NCI-H226 (cell line): ENCODE measurements around the gene STAT2.
A peak's percentile ranks its signal among the peaks of the same experiment; 100 is the strongest.
"Not testable (repeated sequence)": the region's sequence is repeated elsewhere in the genome, so short reads cannot be mapped to it uniquely, and the experiment has no call there.

Source experiments
- DNase-seq: peaks from one replicate; pipeline ENCODE4 v3.0.0-alpha.2; 2015

The STAT2 gene

DNA sequence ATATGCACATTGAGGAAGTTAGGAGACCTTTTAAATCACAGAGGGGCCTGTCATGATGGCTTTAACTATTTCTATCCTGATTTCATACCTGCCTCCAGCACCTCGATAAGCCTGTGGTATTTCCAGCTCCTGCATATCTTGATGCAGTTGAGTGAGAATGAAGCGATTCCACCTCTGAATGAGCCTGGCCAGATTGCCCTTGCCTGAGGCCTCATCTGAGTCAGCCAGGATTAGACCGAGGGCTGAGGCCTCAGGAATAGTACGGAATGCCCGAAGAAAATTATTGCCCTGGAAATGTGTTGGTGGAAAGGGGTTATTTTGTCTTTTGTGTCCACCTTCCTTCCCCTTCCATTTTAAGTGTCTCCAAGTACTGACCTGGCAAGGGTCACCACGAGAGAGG lies 35.7 kb downstream of the STAT2 start:
- peak; percentile 0 for DNase-seq

DNA sequence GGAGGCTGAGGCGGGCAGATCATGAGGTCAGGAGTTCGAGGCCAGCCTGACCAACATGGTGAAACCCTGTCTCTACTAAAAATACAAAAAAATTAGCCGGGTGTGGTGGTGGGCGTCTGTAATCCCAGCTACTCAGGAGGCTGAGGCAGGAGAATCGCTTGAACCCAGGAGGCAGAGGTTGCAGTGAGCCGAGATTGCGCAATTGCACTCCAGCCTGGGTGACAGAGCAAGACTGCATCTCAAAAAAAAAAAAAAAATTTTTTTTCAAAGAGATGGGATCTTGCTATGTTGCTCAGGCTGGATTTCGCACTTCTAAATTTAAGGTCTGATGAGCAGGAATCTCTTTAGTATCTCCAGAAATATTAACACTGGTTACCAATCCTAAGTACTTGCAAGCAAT lies 38.3 kb downstream of the STAT2 start:
- not testable (repeated sequence) for DNase-seq

GRCh38 chr12:56321027-56321426 lies 38.9 kb downstream of the STAT2 start:
- DNase-seq, result peak; percentile 0

GRCh38 chr12:56317675-56318074 lies 42.2 kb downstream of the STAT2 start:
- no peak for DNase-seq

- DNase-seq, result peak; percentile 100
These were observed 44.1 kb downstream of the STAT2 start, which contains the start of gene CNPY2 for GRCh38 chr12:56315622-56316473. Gene CNPY2 (minus strand): TSS chr12:56315988. CDS start chr12:56315217, 771 bp downstream.

DNA sequence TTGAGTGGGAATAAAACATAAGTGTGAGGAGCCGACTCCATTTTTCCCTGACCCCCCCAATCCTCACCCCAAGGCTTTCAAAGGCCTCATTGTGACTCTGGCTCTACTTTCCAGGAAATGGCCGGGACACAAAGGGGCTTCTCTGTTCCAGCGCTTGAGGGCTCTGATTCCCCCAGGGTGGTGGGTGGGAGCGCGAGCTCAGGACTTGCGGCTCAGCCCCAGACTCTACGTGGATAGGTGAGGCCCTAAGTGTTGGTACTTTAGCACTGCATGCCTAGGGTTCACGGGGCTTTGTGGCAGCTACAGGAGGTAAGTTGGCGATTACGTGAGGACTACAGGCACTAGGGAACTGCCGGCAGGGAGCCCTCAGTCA lies 44.7 kb downstream of the STAT2 start:
- DNase-seq, result peak; percentile 1

DNA sequence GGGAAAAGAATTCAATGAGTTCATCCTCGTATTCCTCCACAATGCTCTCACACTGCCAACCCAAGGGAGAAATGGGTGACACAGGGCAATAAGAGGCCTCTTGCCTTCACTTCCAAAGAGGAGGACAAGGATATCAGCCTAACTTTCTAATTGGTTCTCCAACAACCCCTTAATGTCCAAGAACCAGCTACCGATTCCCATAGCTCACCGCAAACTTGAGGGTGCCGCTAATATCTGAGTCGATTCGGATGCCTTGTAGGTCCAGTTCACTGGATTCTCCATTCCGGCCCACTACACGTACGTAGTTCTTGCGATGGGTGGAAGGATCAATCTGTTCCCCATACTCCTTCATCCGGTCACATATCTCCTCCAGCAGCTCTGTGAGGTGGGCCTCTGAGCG lies 48.9 kb downstream of the STAT2 start:
- DNase-seq, result peak; percentile 1

- DNase-seq, result peak; percentile 0
These were observed 51.2 kb downstream of the STAT2 start for GRCh38 chr12:56308714-56309113.

- DNase-seq, result peak; percentile 0
These were observed 52.5 kb downstream of the STAT2 start for GRCh38 chr12:56307221-56307965.

DNA sequence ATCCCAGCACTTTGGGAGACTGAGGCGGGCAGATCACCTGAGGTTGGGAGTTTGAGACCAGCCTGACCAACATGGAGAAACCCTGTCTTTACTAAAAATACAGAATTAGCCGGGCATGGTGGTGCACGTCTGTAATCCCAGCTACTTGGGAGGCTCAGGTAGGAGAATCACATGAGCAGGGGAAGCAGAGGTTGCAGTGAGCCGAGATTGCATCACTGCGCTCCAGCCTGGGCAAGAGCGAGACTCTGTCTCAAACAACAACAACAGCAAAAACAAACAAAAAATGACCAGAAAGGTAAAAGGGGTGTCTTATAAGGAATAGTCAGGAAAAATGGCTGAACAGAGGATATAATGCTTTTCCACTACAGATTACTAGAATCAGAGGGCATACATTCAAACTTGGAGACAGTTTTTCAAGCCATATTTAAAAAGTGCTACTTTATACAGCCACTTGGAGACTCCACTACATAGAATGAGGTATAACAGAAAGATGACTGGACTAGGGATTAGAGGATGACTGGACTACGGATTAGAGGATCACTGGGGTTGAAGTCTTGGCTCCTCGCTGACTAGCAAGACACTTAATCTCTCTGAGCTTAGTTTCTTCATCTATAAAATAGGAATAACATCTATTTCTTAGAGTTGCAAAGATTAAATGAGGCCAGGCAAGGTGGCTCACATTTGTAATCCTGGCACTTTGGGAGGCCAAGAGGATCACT lies 54.9 kb downstream of the STAT2 start:
- no peak for DNase-seq

GRCh38 chr12:56304276-56304675 lies 55.6 kb downstream of the STAT2 start:
- DNase-seq, result peak; percentile 1

GRCh38 chr12:56300644-56301464 lies 59.1 kb downstream of the STAT2 start:
- no peak for DNase-seq

DNA sequence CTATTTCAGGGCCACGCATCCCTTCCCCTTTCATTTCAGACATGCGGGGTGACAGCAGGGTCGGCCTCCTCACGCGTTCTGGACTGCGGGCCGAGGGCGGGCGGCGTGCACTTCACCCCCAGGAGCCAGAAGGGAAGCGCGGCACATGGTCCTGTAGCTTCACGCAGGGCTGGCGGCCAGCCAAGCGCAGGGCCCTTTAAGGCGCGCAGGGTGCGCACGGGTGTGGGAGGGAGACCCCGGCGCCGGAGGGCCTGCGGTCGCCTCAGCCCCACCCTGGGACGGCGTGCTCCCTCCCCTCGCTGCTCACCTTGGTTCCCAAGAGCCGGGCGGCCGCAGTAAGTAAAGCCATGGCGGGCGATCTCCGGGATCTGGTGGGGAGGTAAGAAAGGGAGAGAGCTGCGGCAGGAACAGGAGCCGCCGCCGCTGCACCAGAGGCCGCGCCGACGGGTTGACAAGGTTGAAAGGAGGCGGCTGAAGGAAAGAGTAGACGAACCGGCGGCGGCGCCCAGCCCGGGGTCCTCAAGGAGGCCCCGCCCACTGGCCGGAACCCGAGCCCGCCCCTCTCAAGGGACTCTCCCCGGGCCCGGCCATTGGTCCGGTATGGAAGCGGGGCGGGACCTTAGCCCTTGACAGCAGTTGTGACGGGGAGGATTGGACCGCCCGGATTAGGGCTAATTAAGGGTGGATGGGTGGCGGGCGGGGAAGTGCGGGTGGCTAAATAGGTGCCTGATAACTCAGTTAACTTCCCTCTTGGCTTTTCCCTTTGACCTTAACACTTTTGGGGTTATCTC lies 59.9 kb downstream of the STAT2 start, which contains the start of gene CS:
Gene CS (minus strand): TSS at position 478 of the 791 bp plus-strand sequence. CDS start 129 bp downstream, at position 349.
- DNase-seq, result peak; percentile 99

- peak; percentile 14 for DNase-seq
These were observed 60.5 kb downstream of the STAT2 start for GRCh38 chr12:56299308-56299852.

DNA sequence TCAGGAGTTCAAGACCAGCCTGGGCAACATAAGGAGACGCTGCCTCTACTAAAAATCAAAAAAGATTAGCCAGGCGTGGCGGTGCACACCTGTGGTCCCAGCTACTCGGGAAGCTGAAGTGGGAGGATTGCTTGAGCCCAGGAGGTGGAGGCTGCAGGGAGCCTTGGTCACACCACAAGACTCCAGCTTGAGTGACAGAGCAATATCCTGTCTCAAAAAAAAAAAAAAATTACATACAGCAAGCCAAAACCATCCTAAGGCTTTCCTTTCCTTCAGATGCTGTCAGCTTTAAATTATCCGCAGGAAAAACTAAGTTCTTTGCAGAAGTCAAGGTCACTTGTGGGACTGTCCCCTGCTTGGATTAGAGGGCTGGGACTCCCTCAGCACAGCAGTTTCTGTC lies 61.1 kb downstream of the STAT2 start:
- DNase-seq, result no peak

GRCh38 chr12:56297400-56297799 lies 62.5 kb downstream of the STAT2 start:
- DNase-seq, result no peak

DNA sequence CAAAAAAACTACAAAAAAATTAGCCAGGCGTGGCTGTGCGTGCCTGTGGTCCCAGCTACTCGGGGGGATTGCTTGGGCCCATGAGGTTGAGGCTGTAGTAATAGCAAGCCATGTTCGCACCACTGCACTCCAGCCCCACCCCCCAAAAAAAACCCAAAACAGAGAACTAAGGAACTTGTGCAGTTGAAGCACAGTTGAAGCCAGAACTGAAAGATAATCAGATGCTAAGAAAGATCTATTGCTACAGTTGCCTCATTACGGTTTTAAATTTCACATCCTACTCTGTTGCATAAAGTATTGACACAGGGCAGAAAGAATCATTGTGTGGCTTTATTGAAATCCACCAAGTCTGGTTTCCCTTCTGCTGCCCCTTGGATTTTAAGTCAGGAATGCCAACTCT lies 63.6 kb downstream of the STAT2 start:
- no peak for DNase-seq

GRCh38 chr12:56293795-56294194 lies 66.1 kb downstream of the STAT2 start:
- DNase-seq, result no peak
